T-helper 22 cell (primary cell): ENCODE data around the gene RBMS1.
"Not testable (repeated sequence)": the region's sequence is repeated elsewhere in the genome, so short reads cannot be mapped to it uniquely, and the experiment has no call there.

Source experiments
- DNase-seq: peaks from one replicate; pipeline ENCODE4 v3.0.0-alpha.2; 2020; ENCODE audit warnings: low read depth

Gene RBMS1

DNA sequence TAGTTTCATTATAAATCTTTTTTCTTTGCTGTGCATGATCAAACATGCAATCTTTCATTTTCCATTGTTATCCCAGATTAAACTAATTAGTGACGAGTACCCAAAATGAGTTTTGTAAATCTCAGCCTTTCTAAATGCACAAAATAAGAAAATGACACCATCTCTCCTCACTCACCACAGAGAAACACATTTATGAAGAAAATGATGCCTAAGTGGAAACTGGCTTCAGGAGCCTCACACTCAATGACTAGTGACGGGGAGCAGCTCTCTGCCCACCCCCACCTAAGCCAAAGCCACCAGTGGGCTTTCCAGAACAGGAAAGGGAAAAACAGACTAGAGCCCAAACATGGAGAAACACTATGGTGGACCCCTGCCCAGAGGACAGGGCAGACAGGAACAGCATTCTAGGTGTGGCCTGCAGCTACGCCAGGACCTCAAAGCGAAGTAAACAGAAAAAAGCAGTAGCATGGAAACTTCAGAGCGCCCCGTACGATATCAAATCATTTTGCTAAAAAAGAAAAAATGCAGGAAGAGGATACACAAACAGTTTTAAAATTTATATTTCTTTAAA lies 113.5 kb downstream of the RBMS1 start:
- DNase-seq, result no peak

- no peak for DNase-seq
Measured at GRCh38 chr2:160379399-160379798, 114.2 kb downstream of the RBMS1 start.

DNA sequence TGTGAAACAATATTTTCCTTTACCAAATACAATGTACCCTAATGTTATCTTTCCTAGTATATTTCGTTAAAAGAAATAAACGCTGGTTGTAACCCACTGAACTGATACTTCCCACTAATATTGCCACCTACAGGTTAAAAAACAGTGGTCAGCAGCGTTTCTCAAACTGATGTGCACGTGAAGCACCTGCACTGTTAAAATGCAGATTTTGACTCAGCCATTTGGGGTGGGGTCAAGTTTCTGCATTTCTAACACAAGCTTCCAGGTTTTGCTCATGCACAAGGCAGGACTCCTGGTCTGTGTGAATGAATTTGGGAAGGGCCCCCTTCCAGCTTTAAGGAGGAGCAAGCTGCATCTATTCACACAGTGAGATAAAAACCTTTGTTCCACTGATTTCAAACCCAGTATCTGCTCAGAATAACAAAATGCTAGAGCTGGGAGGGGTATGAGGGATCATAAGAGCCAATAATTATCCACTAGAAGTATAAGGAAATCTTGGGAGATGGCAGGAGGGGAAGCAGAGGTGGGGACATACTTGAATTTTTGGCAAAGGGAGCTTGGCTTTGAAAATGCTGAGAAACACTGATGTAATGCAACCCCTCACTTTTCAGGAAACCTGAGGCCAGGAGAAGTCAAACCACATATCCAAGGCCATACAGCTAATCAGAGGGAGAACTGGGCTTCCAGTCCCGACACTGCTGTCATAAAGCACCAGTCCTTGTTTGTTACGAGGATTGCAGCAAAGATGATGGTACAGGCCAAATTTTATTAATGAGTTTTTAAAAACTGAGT lies 116.2 kb downstream of the RBMS1 start:
- DNase-seq, result no peak

DNA sequence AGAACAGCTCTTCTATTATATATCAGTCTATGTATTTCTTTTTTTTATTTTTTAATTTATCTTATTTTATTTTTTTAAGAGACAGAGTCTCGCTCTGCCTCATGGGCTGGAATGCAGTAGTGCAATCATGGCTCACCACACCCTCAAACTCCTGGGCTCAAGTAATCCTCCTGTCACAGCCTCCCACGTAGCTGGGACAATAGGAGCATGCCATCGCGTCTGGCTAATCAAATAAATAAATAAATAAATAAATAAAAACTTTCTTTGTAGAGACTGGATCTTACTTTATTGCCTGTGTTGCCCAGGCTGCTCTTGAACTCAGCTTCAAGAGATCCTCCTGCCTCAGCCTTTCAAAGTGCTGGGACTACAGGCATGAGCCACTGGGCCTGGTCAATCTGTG lies 117.0 kb downstream of the RBMS1 start:
- DNase-seq, result no peak

DNA sequence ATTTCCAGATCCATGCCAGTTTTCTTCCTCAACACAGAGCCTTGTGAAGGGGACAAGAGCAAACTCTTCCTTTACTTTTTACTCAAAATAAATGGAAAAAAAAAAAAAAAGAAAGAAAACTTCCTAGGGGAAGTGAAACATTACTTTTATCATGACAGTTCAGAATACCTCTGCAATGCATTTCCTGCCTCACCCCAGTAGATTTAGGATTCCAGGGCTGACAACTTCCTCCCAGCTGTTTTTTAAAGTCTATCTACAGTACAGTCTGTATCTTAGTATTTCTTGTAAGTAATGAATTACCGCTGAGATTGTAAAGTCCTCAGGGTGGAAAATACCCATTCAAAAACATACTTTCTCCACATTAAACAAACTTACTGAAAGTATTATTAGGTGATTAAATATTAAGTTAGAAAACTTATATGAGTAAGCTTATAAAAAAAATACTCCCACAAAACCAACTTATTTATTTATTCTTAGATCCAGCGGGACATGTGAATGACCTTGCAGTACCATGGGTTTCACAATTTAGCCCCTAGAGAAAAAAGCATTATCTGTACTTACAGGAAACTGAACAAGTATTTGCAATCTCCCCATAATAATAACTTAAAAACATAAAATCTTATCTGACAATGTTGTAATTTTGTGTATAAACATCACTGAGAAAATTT lies 117.7 kb downstream of the RBMS1 start:
- no peak for DNase-seq

DNA sequence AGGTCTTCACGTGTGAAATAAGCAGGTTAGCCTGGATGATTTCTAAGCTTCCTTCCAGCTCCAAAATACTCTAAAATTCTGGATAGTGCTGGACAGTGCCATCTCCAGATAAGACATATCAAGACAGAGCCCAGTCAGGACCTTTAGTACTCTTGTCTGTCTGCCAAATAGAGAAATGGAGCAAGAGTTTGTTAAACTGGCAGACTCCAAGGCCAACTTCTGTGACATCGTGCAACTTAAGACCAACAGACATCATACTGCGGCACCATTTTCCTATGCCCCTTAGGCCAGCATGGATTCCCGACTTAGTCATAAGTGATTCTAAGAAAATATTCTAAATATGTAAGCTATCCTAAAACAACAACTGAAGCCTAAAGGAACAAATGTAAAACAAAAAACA lies 118.6 kb downstream of the RBMS1 start:
- DNase-seq, result no peak

GRCh38 chr2:160373666-160374065 lies 119.9 kb downstream of the RBMS1 start:
- DNase-seq, result no peak

DNA sequence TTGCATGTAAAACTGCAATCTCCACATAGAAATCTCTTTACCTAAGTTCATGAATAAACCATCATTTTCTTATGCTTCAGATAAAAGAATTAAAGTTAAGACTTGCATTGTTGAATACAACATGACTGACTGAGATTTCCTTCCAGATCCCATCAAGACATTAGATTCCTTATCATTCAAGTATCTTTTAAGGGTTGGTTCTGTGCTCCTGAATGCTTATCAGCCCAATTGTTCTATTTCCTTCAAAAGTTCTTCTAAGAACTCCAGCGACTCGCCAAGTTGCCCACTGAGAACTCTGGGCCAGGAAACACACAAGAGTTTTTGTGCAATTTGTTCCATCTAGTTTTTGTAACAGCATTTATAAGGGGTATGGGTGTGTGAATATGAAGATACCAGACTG lies 120.3 kb downstream of the RBMS1 start:
- no peak for DNase-seq

DNA sequence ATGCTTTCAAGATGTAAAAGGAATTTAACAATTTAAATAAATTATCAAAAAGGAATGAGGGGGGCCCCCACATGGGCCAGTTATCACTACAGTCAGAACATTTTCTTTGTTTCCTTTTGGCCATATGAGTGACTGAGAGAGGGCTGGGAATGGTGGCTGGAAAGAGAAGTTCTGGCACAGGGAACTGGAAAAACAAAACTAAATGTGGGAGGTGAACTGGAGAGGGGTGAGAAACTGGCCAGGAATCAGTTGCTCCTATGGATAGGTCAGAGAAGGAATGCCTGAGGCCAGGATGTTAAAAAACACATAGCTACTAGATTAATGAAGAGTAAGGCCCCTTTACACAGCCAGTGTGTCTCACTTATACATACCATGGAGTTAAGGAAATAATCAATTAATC lies 121.0 kb downstream of the RBMS1 start:
- no peak for DNase-seq

DNA sequence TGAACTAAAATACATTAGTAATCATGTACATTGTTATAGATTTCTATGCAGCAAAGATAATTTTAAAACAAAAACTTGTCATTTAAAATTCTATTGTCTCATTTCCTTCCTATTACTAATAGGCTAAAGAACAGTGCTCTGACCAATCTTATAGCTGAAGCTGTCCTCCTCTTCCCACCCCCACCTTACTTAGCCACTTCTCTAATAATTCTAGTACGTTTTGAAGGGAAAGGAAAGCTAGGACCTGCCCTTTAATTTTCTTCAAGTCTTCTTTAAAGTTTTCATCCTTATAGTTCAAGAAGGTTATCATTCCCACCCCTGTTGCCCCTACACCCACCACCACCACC lies 121.6 kb downstream of the RBMS1 start:
- DNase-seq, result no peak

DNA sequence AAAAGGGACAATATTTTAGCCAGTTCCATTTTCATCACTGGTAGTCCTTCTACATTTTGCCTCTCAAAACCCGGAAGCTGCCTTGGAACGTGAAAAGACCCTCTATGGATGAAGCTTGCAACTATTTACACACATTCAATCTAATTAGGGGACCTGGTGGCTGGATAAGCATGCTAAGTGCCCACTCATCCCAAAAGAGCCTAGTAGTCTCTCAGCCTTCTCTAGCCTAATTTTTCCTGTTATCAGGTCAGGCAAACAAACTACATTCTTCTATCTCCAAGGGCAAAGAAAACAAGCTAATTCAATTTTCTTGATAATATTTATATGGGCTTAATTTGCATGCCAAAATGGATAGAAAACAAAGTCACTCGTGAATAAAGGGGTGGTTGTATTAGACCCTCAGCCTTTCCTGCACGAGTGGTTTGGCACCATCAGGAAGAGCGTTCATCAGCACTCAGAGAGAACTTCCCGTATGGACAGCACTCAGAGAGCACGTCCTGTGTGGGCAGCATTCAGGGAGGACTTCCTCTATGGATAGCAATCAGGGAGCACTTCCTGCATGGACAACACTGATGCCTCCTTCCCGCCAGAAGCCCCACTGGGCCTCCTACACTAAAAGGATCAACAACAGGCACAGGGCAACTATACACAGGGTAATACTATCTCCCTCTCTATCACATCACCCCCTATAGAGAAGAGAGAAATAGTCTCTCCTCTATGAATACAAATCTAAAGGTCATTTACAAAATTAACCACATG lies 122.2 kb downstream of the RBMS1 start:
- DNase-seq, result no peak

DNA sequence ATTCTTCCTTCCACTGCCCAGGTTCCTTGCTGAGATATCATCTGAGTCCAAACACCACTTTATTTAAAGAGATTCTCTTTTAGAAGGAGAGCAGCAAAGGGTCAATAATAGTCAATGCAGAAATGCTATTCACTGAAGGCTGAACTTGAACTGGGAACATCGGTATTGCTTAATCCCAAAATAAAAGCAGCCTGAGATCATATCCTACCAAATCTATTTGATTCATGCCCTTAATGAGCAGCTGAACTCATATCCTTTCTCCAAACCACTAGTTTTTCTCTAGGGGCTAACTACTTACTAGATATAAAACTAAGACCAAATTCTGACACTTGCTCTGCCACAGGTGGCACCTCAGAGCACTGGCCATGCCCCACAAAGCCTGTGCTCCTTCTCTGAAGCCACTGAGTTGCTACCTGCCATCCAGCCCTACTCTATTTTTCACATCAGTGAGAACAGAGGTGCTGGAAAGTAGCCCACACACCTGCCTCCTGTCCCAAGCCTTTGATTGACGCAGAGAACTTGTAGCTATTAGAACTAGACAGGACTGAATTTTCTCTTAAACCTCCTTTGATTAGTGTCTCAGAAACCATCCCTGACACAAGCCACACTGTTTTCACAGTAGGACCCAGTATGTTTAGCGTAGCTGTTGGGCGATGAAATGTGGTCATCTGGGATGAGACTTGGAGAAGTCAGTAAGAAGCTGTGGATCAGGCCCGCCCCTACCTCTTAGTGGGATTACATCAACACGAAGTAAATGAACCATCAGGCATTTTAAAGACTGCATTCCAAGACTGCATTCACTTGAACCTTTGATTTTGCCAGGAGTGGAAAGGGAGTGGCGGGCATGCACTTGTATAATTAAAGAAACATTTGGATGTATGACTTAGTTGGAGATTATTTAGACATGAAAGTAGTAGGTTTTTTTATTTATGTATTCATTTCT lies 124.3 kb downstream of the RBMS1 start:
- DNase-seq, result no peak

DNA sequence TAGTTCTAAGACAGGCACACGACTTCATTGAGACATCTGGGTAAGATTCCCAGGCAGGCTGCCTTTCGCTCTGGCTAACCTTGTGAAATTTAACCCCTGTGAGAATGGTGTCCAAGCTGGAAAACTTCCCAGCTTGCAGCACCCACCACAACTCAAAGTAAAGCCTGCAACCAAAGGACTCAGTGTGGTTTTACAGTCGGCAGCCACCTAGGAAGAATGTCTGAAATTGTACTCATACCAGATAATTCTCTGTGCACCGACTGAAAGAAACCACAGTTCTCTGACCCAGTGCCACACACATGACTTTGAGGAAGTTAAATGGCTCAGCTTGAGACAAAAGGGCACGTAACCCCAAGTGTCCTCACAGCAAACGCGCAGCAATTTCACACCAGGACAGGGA lies 125.7 kb downstream of the RBMS1 start:
- DNase-seq, result no peak

GRCh38 chr2:160367139-160367538 lies 126.5 kb downstream of the RBMS1 start:
- not testable (repeated sequence) for DNase-seq

- DNase-seq, result no peak
Measured at GRCh38 chr2:160366474-160366873, 127.1 kb downstream of the RBMS1 start.

- DNase-seq, result no peak
Measured at GRCh38 chr2:160365716-160366367, 127.8 kb downstream of the RBMS1 start.

- no peak for DNase-seq
Measured at GRCh38 chr2:160364364-160364763, 129.2 kb downstream of the RBMS1 start.

GRCh38 chr2:160363961-160364360 lies 129.6 kb downstream of the RBMS1 start:
- no peak for DNase-seq

DNA sequence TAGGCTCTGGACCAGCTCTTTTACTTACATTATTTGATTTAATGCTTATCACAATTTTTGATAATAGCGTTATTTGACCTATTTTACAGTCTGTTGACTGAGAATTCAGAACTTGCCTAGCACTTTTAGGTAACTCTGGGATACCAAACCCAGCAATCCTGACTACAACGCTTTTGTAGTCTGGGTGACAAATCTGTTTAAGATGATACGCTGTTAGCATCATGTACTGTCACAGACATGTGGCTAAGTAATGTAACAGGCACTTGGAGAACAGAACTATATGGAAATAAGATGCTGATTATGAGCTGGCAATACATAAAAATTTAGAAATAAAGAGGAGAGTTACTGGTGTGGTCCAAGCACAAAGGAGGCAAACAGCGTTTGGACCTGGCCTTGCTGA lies 130.6 kb downstream of the RBMS1 start:
- no peak for DNase-seq

DNA sequence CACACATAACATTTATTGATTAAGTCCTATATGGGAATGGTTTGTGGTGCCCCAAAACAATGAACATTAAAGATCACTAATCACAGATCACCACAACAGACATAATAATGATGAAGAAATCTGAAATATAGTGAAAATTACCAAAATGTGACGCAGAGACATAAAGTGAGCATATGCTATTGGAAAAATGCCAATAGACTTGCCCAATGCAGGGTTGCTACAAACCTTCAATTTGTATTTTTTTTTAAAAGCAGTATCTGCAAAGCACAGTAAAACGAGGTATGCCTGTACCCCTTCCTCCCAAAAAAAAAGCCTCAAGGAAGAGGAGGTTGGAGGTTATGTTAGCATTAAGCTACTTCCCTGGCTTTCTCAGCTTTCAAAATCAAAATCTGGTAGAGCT lies 131.1 kb downstream of the RBMS1 start:
- no peak for DNase-seq

GRCh38 chr2:160362018-160362417 lies 131.6 kb downstream of the RBMS1 start:
- no peak for DNase-seq
